ENCODE measurements around the gene BEND2. TPM values are rescaled to one million over a fixed set of nuclear protein-coding genes. Genes with fewer than 3 reads are reported as not detected.
"Not testable (repeated sequence)": the region's sequence is repeated elsewhere in the genome, so short reads cannot be mapped to it uniquely, and the experiment has no call there.

The BEND2 gene
- not detected in 2 replicates for total RNA-seq (2014; rRNA removed; shearing (Covaris generic))

DNA sequence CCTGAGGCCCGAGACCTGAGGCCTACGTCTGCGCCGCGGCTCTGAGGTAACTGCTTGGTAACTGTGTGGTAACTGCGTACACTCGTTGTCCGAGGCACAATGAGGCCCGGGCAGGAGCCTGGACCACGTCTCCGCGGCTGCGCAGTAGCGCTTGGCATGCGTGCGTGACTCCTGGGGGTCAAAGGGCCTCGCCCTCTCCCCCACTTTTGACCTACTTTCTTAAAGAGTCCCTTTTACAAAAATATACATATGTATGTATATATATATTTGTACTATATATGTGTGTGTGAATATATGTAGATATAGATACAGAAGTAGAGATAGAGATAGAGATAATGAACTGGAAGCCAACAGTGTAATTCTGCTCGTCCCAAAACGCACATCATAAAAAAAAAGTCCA lies at the start of gene BEND2:
Gene BEND2 (minus strand): TSS at position 101 of the 400 bp plus-strand sequence. CDS start 136 bp downstream, outside the sequence.
- H3K27me3 ChIP-seq (replicated peaks), result no peaks in the 10 kb centered on the region
- no peak within 1 kb of the TSS for H3K27ac ChIP-seq

DNA sequence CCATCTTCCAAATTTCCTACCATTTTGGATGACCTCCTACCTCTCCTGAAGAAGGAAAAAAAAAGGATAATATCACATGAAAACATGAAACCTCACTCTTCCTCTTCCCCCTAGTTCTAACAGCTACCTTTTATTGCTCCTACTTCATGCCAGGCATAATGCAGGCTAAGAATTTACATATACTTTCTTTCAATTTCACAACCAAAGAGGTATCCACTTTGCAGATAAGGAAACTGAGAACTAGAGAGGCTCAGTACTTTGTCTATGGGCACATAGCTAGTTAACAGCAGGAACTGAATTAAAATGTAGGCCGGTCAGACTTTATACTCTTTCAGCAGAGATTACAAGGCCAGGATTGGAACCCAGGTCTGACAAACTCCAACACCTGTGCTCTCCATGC lies 34.4 kb upstream of the BEND2 start:
- no peaks in the 10 kb centered on the region for H3K9me3 ChIP-seq (replicated peaks)
- no peaks in the 10 kb centered on the region for H3K36me3 ChIP-seq
- H3K4me1 ChIP-seq (replicated peaks), result no peaks in the 10 kb centered on the region
- no peak overlapping the region for H3K4me3 ChIP-seq
- H3K27me3 ChIP-seq (replicated peaks), result no peaks in the 10 kb centered on the region
- no peak for DNase-seq (ENCODE audit: low read depth in 1 of 2, low spot score in 2 of 2)
- H3K27ac ChIP-seq, result no peak overlapping the region

More for the DNA sequence above, at the start of gene BEND2:
- H3K4me1 ChIP-seq (replicated peaks), result no peaks in the 10 kb centered on the region
- no peaks in the 10 kb centered on the region for H3K36me3 ChIP-seq
- no peak for DNase-seq (ENCODE audit: low read depth in 1 of 2, low spot score in 2 of 2)
- no peak within 1 kb of the TSS for H3K4me3 ChIP-seq
- no peaks in the 10 kb centered on the region for H3K9me3 ChIP-seq (replicated peaks)

DNA sequence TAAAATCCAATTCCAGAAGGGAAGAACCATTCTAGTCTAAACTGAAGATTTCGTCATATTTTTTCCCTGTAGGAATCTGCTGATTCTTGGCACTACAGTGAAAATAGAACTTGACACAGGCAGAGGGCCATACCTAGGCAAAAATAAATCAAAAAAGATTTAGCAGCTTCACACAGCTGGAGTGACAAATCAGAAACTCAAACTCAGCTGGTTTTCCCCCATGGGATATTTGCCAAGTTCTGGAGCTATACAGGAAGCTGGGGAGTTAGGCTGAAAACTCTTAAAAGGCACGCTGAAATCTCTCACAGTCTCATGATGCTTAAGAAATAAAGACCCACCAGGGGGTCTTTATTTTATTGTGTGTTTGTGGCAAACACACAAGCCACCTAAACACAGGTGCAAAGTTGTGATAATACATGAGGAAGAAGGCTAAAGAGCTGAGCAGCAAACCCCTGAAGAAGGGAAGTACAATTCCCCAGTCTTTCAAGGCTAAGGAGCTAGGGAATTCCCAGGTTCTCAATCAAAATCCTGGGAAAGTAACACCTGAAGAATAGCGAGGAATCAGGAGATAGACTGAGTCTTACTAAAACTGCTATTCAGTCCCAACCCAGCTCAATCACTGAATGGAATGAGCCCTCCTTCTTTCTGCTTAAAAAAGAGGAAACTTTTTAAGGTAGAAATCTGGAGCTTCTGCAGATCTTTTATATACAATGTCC lies 32.1 kb upstream of the BEND2 start:
- Histone ChIP-seq H3K4me1 (replicated peaks) (no peaks in the 10 kb centered on the region), H3K27ac (no peak overlapping the region), H3K9me3 (replicated peaks) (no peaks in the 10 kb centered on the region), H3K36me3 (no peaks in the 10 kb centered on the region), H3K4me3 (no peak overlapping the region), H3K27me3 (replicated peaks) (no peaks in the 10 kb centered on the region)
- no peak for DNase-seq (ENCODE audit: low read depth in 1 of 2, low spot score in 2 of 2)

DNA sequence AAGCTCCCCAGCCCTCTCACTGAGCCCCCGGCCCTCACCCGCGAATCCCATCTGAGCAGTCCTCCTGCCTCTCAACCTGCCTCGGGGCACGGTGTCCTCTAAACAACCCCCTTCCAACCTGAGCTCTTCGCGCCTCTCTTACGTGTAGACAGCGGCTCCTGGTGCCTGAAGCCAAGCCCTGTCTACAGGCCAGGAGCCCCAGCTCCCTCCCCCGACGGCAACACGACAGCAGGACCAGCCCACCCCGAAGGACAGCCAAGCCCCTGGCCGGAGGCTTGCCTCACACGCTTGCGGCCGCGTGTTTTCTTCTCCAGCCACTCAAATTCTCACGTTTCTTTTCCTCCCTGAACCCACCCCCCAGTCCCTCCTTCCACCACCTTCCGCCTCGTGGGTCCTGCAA lies 9.0 kb upstream of the BEND2 start:
- H3K27ac ChIP-seq; H3K4me1 ChIP-seq (replicated peaks); DNase-seq (ENCODE audit: low read depth in 1 of 2, low spot score in 2 of 2); H3K9me3 ChIP-seq (replicated peaks); H3K36me3 ChIP-seq; H3K27me3 ChIP-seq (replicated peaks); H3K4me3 ChIP-seq: not testable (repeated sequence)

DNA sequence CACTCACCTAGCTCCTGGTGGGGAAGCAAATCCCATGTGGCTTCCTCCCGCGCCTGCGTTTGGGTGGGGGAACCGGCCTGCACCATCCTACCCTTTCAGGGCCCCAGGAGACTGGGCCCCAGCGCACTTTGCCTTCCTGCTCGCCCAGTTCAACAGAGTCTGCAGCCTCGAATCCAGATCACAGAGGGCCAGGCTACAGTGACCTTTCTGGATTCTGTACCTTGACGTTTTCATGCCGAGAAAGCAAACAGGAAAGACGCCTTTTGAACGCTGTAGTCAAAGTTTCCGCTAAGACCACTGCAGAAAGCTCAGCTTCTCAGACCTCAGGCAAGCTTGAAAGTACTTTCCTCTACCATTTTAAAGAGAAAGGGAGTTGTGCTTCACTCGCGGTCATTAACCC lies 7.4 kb upstream of the BEND2 start:
- no peaks in the 10 kb centered on the region for H3K9me3 ChIP-seq (replicated peaks)
- H3K27me3 ChIP-seq (replicated peaks), result no peaks in the 10 kb centered on the region

DNA sequence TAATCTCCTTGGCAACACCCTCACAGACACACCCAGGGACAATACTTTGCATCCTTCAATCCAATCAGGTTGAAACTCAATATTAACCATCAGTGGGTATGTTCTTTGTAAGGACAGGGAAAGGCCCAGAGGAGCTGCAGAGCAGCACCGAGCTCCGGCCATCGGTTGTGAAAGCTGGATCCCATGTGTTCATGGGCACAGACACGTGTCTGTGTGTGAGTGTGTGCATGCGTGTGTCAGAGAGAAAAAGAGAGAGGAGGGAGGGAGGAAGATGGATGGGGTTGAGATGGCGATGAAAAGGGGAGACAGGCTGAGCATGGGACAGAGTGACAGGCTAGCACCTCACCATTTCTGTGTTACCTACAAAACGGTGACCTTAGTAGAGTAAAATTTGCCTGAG lies 6.8 kb upstream of the BEND2 start:
- Histone ChIP-seq H3K27ac (no peak overlapping the region), H3K27me3 (replicated peaks) (no peaks in the 10 kb centered on the region), H3K4me3 (no peak overlapping the region), H3K4me1 (replicated peaks) (no peaks in the 10 kb centered on the region), H3K36me3 (no peaks in the 10 kb centered on the region), H3K9me3 (replicated peaks) (no peaks in the 10 kb centered on the region)
- no peak for DNase-seq (ENCODE audit: low read depth in 1 of 2, low spot score in 2 of 2)

More for the DNA sequence above, 7.4 kb upstream of the BEND2 start:
- no peak for DNase-seq (ENCODE audit: low read depth in 1 of 2, low spot score in 2 of 2)
- no peak overlapping the region for H3K27ac ChIP-seq
- H3K4me3 ChIP-seq, result no peak overlapping the region
- H3K4me1 ChIP-seq (replicated peaks), result no peaks in the 10 kb centered on the region
- no peaks in the 10 kb centered on the region for H3K36me3 ChIP-seq

DNA sequence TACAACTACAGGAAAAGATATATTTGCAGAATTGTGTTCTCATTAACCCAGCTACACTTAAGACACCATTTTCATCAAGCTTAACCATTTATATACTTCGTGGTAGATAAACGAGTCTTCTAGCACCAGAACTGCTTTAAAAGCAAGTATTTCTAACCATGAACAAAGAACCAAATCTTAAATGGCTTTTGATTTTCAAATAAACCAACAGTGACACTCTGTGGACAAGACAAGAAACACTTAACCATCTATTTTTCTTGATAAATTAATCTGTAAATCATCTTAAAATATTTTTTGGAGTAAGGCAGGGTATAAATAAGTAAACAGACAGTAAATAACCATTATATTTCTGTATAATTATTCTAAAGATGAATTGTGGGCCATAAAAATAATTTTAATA lies 10.2 kb downstream of the BEND2 start:
- Histone ChIP-seq H3K4me1 (replicated peaks) (no peaks in the 10 kb centered on the region), H3K27me3 (replicated peaks) (no peaks in the 10 kb centered on the region), H3K36me3 (no peaks in the 10 kb centered on the region), H3K9me3 (replicated peaks) (no peaks in the 10 kb centered on the region), H3K4me3 (no peak overlapping the region), H3K27ac (no peak overlapping the region)
- no peak for DNase-seq (ENCODE audit: low read depth in 1 of 2, low spot score in 2 of 2)

DNA sequence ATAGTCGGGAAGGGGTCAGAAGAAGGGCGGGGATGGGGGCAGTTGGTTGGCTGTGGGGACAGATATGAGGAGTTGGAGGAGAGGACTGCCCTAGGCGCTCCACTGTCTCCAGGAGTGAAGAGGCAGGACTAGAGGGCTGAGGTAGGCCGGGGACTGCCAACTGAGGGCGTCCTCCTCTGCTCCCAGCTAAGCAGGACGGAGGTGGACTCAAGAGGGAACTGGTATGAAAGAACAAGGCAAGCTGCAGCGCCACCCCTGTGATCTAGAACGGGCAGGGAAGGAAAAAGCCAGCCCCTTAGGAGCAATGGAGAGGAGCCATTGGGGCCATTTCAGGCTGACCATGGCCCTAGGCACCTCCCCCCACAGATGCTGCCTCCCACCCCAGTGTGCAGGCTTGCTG lies 14.0 kb downstream of the BEND2 start:
- Histone ChIP-seq H3K27ac (no peak overlapping the region), H3K4me3 (no peak overlapping the region), H3K36me3 (no peaks in the 10 kb centered on the region), H3K9me3 (replicated peaks) (no peaks in the 10 kb centered on the region), H3K27me3 (replicated peaks) (no peaks in the 10 kb centered on the region), H3K4me1 (replicated peaks) (no peaks in the 10 kb centered on the region)
- DNase-seq (ENCODE audit: low read depth in 1 of 2, low spot score in 2 of 2), result no peak

DNA sequence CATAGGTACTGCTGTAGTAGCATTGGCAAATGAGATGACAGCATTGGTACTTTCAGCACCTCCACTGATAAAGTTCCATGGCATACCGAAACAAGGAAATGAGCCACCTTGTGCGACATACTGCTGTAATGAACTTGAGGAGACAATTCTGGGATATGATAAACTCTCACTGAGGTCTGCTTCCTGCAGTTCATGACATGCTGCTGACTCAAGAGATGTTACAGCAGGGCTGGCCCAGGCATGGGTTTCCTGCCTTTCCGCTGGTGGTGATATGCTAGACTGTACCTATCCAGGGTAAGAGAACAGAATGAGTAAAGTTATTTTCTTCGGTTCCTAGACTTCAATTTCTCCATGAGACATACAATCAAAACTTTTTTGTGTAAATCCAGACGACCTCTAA lies 17.1 kb downstream of the BEND2 start:
- Histone ChIP-seq H3K36me3 (no peaks in the 10 kb centered on the region), H3K4me1 (replicated peaks) (no peaks in the 10 kb centered on the region), H3K9me3 (replicated peaks) (no peaks in the 10 kb centered on the region), H3K4me3 (no peak overlapping the region), H3K27me3 (replicated peaks) (no peaks in the 10 kb centered on the region), H3K27ac (no peak overlapping the region)
- no peak for DNase-seq (ENCODE audit: low read depth in 1 of 2, low spot score in 2 of 2)

DNA sequence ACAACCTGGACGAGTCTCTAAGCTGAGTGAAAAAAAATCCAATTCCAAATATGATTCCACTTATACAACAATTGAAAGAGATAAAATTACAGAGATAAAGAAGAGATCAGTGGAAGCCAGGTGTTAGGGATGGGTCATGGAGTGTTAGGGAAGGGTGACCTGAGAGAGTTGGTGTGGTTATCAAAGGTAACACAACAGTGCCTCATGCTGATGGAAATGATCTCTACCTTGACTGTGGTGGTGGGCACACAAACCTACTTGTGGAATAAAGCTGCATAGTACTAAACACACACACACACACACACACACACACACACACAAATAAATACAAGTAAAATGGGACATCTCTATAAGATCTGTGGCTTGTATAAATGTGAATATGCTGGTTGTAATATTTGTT lies 26.0 kb downstream of the BEND2 start:
- no peak for DNase-seq (ENCODE audit: low read depth in 1 of 2, low spot score in 2 of 2)
- no peak overlapping the region for H3K27ac ChIP-seq
- H3K9me3 ChIP-seq (replicated peaks), result no peaks in the 10 kb centered on the region
- no peak overlapping the region for H3K4me3 ChIP-seq
- no peaks in the 10 kb centered on the region for H3K4me1 ChIP-seq (replicated peaks)
- no peaks in the 10 kb centered on the region for H3K36me3 ChIP-seq
- H3K27me3 ChIP-seq (replicated peaks), result no peaks in the 10 kb centered on the region

DNA sequence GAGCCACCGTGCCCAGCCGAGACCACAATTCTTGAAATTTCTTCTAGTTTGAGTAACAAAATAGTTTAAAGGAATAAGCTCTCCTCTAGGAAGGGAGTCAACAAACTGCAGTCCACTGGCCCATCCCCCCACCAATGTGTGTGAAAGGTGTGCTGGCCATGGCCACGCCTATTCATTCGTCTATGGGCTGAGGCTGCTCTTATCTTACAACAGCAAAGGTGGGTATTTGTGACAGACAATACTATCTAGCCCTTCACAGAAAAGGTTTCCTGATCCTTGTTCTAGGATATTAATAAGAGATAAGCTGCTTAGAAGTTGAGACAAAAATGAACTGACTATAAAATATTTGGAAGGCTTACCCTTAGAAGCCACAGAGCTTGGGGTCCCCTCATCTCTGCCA lies 41.2 kb downstream of the BEND2 start:
- no peaks in the 10 kb centered on the region for H3K36me3 ChIP-seq

DNA sequence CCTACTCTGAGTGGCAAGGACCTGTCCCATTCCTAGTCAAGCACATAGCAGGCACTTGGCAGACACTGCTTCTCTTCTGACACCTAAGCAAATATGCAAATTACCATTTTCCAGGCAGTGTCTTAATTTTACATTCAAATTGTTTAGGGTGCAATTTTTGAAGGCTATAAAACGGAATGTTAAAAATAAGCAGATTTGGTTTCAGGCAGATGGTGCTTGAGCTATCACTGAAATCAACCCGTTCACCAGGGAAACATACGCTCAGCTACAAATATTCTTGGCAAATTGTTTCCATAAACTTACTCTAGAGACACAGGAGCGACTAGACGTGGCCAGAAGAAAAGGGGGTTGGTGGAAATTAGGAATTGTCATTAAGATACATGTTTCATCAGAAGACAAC lies 45.7 kb downstream of the BEND2 start:
- no peak for DNase-seq (ENCODE audit: low read depth in 1 of 2, low spot score in 2 of 2)
- no peaks in the 10 kb centered on the region for H3K27me3 ChIP-seq (replicated peaks)
- H3K9me3 ChIP-seq (replicated peaks), result no peaks in the 10 kb centered on the region
- no peaks in the 10 kb centered on the region for H3K36me3 ChIP-seq
- no peak overlapping the region for H3K27ac ChIP-seq
- no peaks in the 10 kb centered on the region for H3K4me1 ChIP-seq (replicated peaks)
- H3K4me3 ChIP-seq, result no peak overlapping the region

More for the DNA sequence above, 41.2 kb downstream of the BEND2 start:
- Histone ChIP-seq H3K27me3 (replicated peaks) (no peaks in the 10 kb centered on the region), H3K9me3 (replicated peaks) (no peaks in the 10 kb centered on the region), H3K4me1 (replicated peaks) (no peaks in the 10 kb centered on the region), H3K4me3 (no peak overlapping the region), H3K27ac (no peak overlapping the region)
- DNase-seq (ENCODE audit: low read depth in 1 of 2, low spot score in 2 of 2), result no peak

DNA sequence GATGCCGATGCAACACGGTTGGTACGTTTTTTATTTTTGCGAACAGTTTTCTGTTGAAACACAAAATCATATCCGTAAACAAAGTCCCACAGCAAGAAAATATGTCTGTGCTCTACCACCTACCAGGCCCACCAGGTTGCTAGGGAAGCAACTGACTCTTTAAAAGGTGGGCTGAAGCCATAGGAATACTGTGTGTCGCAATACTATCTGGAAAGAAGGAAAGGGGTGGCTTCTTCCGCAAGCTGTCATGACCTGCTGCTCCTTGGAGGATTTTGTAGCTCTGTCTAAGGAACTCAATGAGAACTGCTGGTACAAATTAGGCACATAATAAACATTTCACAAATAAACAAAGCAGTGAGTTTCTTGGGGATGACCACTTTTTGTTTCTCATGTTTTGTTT lies 46.5 kb downstream of the BEND2 start:
- Histone ChIP-seq H3K9me3 (replicated peaks) (no peaks in the 10 kb centered on the region), H3K27ac (no peak overlapping the region), H3K4me1 (replicated peaks) (no peaks in the 10 kb centered on the region), H3K4me3 (no peak overlapping the region), H3K27me3 (replicated peaks) (no peaks in the 10 kb centered on the region), H3K36me3 (no peaks in the 10 kb centered on the region)
- DNase-seq (ENCODE audit: low read depth in 1 of 2, low spot score in 2 of 2), result no peak

DNA sequence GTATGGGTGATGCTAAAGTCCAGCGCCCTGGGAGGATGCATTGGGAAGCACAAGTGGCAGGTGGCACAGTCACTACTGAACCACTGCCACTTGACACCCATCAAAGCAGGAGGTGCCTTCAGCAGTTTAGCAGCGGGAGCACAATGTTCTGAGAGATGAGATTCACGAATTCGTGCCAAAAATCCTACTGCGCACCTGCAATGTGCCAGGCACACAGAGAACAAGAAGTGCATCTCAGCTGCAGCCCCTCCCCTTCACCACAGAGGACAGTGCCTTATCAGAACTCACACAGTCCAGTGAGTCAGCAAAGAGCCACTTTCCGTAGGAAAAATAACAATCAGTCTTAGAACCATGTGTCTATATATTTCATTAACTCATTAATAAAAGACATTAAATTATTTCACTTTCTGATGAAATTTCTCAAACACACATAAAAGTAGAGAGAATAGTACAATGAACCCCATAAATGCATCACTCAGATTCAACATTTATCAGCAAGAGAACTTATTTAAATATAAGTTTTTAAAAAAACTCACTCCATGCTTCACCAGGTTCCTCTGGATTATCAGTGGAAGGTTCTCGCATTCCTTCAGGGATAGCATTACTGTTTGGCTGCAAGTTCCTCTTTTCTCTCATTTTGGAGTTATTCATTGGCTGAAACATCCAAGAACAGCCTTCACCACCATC lies 47.0 kb downstream of the BEND2 start:
- no peak overlapping the region for H3K27ac ChIP-seq
- H3K36me3 ChIP-seq, result no peaks in the 10 kb centered on the region
- H3K4me3 ChIP-seq, result no peak overlapping the region
- no peaks in the 10 kb centered on the region for H3K27me3 ChIP-seq (replicated peaks)
- H3K9me3 ChIP-seq (replicated peaks), result no peaks in the 10 kb centered on the region
- DNase-seq (ENCODE audit: low read depth in 1 of 2, low spot score in 2 of 2), result no peak
- H3K4me1 ChIP-seq (replicated peaks), result no peaks in the 10 kb centered on the region

All from SJSA1 (cell line).